IPS DF 4.7 (cell line): Measurements from ENCODE around the gene AXIN2.
"Not testable (repeated sequence)": the region's sequence is repeated elsewhere in the genome, so short reads cannot be mapped to it uniquely, and the experiment has no call there.

Source experiments
- DNase-seq: peaks from one replicate; pipeline ENCODE4 v3.0.0-alpha.2; 2013; ENCODE audit warnings: low spot score; ENCODE audit errors: extremely low read depth

Gene AXIN2

GRCh38 chr17:65484405-65484804, 77.0 kb downstream of the AXIN2 start:
- DNase-seq, result not testable (repeated sequence)

- no peak for DNase-seq
Measured at GRCh38 chr17:65483438-65483837, 78.0 kb downstream of the AXIN2 start.

GRCh38 chr17:65482201-65482600, 79.2 kb downstream of the AXIN2 start:
- DNase-seq, result no peak

- DNase-seq, result no peak
Measured at GRCh38 chr17:65479282-65479681, 82.2 kb downstream of the AXIN2 start.
